AG10803 (cell line): ENCODE data around the gene POLR2J.

ENCODE experiments used
- DNase-seq: peaks from one replicate; pipeline ENCODE4 v3.0.0; 2010; ENCODE audit warnings: low read depth
- H3K4me3 ChIP-seq: 2 replicates; pipeline ENCODE4 v1.5.1; 2011; ENCODE audit warnings: mild to moderate bottlenecking, low read length, control low read depth
- CTCF ChIP-seq: conservative IDR thresholded peaks from 2 replicates; pipeline ENCODE4 v1.5.1; 2011; ENCODE audit warnings: mild to moderate bottlenecking, low read length, control low read depth, inconsistent platforms

Gene POLR2J

GRCh38 chr7:102444961-102445673 is 33.6 kb downstream of the POLR2J start:
- TF ChIP-seq CTCF = no peak
- no peak for DNase-seq
- H3K4me3 ChIP-seq = no peak overlapping the region

- no peak overlapping the region for H3K4me3 ChIP-seq
- DNase-seq = peak; percentile 71
Measured at GRCh38 chr7:102439963-102440795, 38.5 kb downstream of the POLR2J start.

GRCh38 chr7:102436118-102436517 is 42.6 kb downstream of the POLR2J start:
- H3K4me3 ChIP-seq = no peak overlapping the region
- no peak for TF ChIP-seq CTCF
- no peak for DNase-seq

More at GRCh38 chr7:102439963-102440795, 38.5 kb downstream of the POLR2J start:
- no peak for TF ChIP-seq CTCF

GRCh38 chr7:102434039-102434486 is 44.7 kb downstream of the POLR2J start:
- no peak for TF ChIP-seq CTCF
- DNase-seq = no peak

GRCh38 chr7:102433219-102434038 is 45.3 kb downstream of the POLR2J start, which contains the start of gene ORAI2:
Gene ORAI2 (plus strand): TSS chr7:102433575. CDS start chr7:102438957, 5,382 bp downstream.
- DNase-seq = peak; percentile 56
- H3K4me3 ChIP-seq = peak within 1 kb of the TSS; percentile 72
- no peak; the same call in 1 of the 2 replicates for TF ChIP-seq CTCF

More at GRCh38 chr7:102434039-102434486, 44.7 kb downstream of the POLR2J start:
- peak overlapping the region; percentile 72 for H3K4me3 ChIP-seq

GRCh38 chr7:102432442-102433218 is 46.1 kb downstream of the POLR2J start:
- H3K4me3 ChIP-seq = peak overlapping the region; percentile 66
- DNase-seq = no peak
- TF ChIP-seq CTCF = no peak
